ENCODE data around the gene IGFL4. TPM values are rescaled to one million over a fixed set of nuclear protein-coding genes. Genes with fewer than 3 reads are reported as not detected.

IGFL4 gene
- polyA plus RNA-seq, 6 donors from 2014 or later: not detected

DNA sequence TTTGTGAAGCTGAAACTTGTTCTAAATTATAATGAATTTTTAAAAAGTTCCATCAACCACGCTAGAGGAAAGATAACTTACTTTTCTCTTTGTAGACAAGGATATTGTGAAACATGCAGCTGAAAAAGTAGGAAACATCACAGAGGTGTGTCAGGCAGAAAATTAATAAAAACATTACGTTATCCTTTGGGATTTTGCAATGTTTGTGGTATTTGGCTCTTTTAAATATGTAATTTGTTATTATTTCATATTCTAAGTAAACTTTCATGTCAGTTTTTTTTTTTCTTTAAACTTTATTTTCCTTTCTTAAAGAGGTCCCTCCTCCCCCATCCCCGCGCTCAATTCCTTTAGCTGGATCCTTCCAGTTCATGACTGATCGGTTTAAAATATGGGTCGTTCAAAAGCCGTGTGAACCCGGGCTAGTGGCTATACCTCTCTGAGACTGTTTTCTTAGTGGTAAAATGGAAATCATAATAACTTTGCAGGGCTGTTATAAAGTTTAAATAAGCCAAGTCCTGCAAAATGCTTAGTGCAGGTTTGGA lies 46.3 kb downstream of the IGFL4 start:
- Mint-ChIP-seq H3K36me3 (peaks cover 6 to 23% of the 10 kb centered on the region in 2 donors), H3K9me3 (peaks cover 0 to 2% (median 0%) of the 10 kb centered on the region in 7 donors), H3K4me1 (peaks cover 9 to 25% (median 14%) of the 10 kb centered on the region in 3 donors), H3K4me3 (peak overlapping the region in 1 of 8 donors; percentile 37), H3K27ac (no peak overlapping the region), H3K27me3 (peaks cover 14 to 25% (median 22%) of the 10 kb centered on the region in 3 donors)
- ATAC-seq (ENCODE audit: low read depth in 2 of 2) (peak; percentile 0 to 1), DNase-seq (no peak)

DNA sequence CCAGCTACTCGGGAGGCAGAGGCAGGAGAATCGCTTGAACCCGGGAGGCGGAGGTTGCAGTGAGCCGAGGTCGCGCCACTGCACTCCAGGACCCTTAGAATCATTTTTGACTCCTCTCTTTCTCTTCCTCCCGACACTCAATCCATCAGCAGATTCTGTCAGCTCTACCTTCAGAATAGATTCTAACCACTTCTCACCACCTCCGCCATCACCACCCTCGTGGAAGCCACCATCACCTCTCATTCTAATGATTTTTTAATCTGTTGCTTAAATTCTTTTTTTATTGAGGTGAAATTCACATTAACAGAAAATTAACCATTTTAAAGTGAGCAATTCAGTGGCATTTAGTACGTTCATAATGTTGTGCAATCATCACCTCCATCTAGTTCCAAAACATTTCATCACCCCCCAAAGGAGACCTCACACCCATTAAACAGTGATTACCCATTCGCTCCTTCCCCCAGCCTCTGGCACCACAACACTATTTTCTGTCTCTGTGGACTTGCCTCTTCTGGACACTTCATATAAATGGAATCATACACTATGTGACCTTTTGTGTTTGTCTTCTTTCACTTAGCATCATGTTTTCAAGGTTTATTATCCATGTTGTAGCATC lies 50.6 kb downstream of the IGFL4 start:
- DNase-seq: no peak
- Mint-ChIP-seq H3K4me3 (no peak overlapping the region), H3K9me3 (peaks cover 0 to 1% (median 0%) of the 10 kb centered on the region in 7 donors)

More for the DNA sequence above, 50.6 kb downstream of the IGFL4 start:
- H3K27ac Mint-ChIP-seq: no peak overlapping the region
- ATAC-seq (ENCODE audit: low read depth in 2 of 2): no peak
- H3K36me3 Mint-ChIP-seq: peaks cover 0 to 8% of the 10 kb centered on the region in 2 donors
- no peaks in the 10 kb centered on the region for H3K4me1 Mint-ChIP-seq
- peaks cover 21 to 37% (median 34%) of the 10 kb centered on the region in 3 donors for H3K27me3 Mint-ChIP-seq

Other genes with a start within 250 kb of the IGFL4 start
- gene DMWD, start 248.2 kb downstream of the IGFL4 start, polyA plus RNA-seq (ENCODE audit: low read depth in 6 of 6): 10 to 100 TPM; 13.4 to 28.1 (median 22.1) TPM
- not detected for gene RSPH6A, start 225.7 kb downstream of the IGFL4 start, polyA plus RNA-seq (ENCODE audit: low read depth in 6 of 6)
- gene SYMPK, start 177.9 kb downstream of the IGFL4 start, polyA plus RNA-seq (ENCODE audit: low read depth in 6 of 6): 10 to 100 TPM in 2 of 6 donors, 1 to 10 TPM in 4; 6.3 to 24.3 (median 9.0) TPM
- gene FOXA3, start 176.7 kb downstream of the IGFL4 start, polyA plus RNA-seq (ENCODE audit: low read depth in 6 of 6): not detected
- gene IRF2BP1, start 154.9 kb downstream of the IGFL4 start, polyA plus RNA-seq (ENCODE audit: low read depth in 6 of 6): 10 to 100 TPM in 1 of 6 donors, 1 to 10 TPM in 5; 3.1 to 10.1 (median 5.9) TPM
- gene MYPOP, start 138.4 kb downstream of the IGFL4 start, polyA plus RNA-seq (ENCODE audit: low read depth in 6 of 6): under 1 TPM in 4 of 6 donors, not detected in 2; 0.15 to 0.30 (median 0.28) TPM
- gene NANOS2, start 126.2 kb downstream of the IGFL4 start, polyA plus RNA-seq (ENCODE audit: low read depth in 6 of 6): not detected
- not detected for gene NOVA2, start 67.1 kb downstream of the IGFL4 start, polyA plus RNA-seq (ENCODE audit: low read depth in 6 of 6)
- 10 to 100 TPM in 1 of 6 donors, 1 to 10 TPM in 5; 4.9 to 11.9 (median 7.7) TPM for gene CCDC61, start 45.5 kb downstream of the IGFL4 start, polyA plus RNA-seq (ENCODE audit: low read depth in 6 of 6)
- 1 to 10 TPM in 1 of 6 donors, not detected in 5; 1.6 TPM for gene PGLYRP1, start 17.9 kb downstream of the IGFL4 start, polyA plus RNA-seq (ENCODE audit: low read depth in 6 of 6)
- not detected for gene IGFL3, start 83.7 kb upstream of the IGFL4 start, polyA plus RNA-seq (ENCODE audit: low read depth in 6 of 6)
- gene IGFL2, start 107.2 kb upstream of the IGFL4 start, polyA plus RNA-seq (ENCODE audit: low read depth in 6 of 6): not detected
- not detected for gene IGFL1, start 188.7 kb upstream of the IGFL4 start, polyA plus RNA-seq (ENCODE audit: low read depth in 6 of 6)